HepG2 (cell line): ENCODE data around the gene PPP1R13L. TPM values are rescaled to one million over a fixed set of nuclear protein-coding genes. Genes with fewer than 3 reads are reported as not detected.

ENCODE experiments used
- EED ChIP-seq: sonication (generic); formaldehyde crosslinking; IDR thresholded peaks from 2 replicates; pipeline ENCODE4 v1.5.0; 2020; ENCODE audit warnings: mild to moderate bottlenecking, missing genetic modification reagents
- EP300 ChIP-seq, 3 experiments: sonication (generic) in 1 of 3; formaldehyde crosslinking in 1 of 3; IDR thresholded peaks; 2 replicates each; pipeline versions ENCODE4 v1.5.1 to v1.6.1; 2011 to 2020; ENCODE audit warnings: low read depth in 2 of 3, low read length in 2 of 3, borderline replicate concordance in 1 of 3, improper control_type of control experiment in 1 of 3, mild to moderate bottlenecking in 1 of 3, missing genetic modification reagents in 1 of 3, moderate library complexity in 1 of 3
- HNRNPLL ChIP-seq: fragments of 200-400 bp; formaldehyde crosslinking; IDR thresholded peaks from 2 replicates; pipeline ENCODE4 v1.6.1; 2017; ENCODE audit warnings: mild to moderate bottlenecking, low read depth, low read length; ENCODE audit not compliant: poor library complexity, severe bottlenecking
- KDM5B ChIP-seq: sonication (generic); formaldehyde crosslinking; IDR thresholded peaks from 2 replicates; pipeline ENCODE4 v1.4.0; 2020; ENCODE audit warnings: missing genetic modification reagents, mild to moderate bottlenecking, borderline replicate concordance
- RFX3 ChIP-seq: IDR thresholded peaks from 2 replicates; pipeline ENCODE4 v1.6.1; 2016; ENCODE audit warnings: missing biosample characterization, missing genetic modification reagents
- TEAD3 ChIP-seq: optimal IDR thresholded peaks from 2 replicates; pipeline ENCODE3; 2016; ENCODE audit warnings: borderline replicate concordance
- TFDP2 ChIP-seq: sonication (generic); formaldehyde crosslinking; IDR thresholded peaks from 2 replicates; pipeline ENCODE4 v1.4.0; 2020; ENCODE audit warnings: missing genetic modification reagents
- ZBTB38 ChIP-seq: sonication (generic); formaldehyde crosslinking; IDR thresholded peaks from 2 replicates; pipeline ENCODE4 v1.5.1; 2020; ENCODE audit warnings: mild to moderate bottlenecking, missing genetic modification reagents
- ZNF138 ChIP-seq: sonication (generic); formaldehyde crosslinking; IDR thresholded peaks from 2 replicates; pipeline ENCODE4 v1.5.0; 2020; ENCODE audit warnings: mild to moderate bottlenecking, low read depth, missing genetic modification reagents
- ZNF17 ChIP-seq: sonication (generic); formaldehyde crosslinking; IDR thresholded peaks from 2 replicates; pipeline ENCODE4 v1.5.0; 2020; ENCODE audit warnings: mild to moderate bottlenecking, missing genetic modification reagents
- ZNF30 ChIP-seq: sonication (generic); formaldehyde crosslinking; IDR thresholded peaks from 2 replicates; pipeline ENCODE4 v1.5.0; 2020; ENCODE audit warnings: mild to moderate bottlenecking, missing genetic modification reagents
- ZNF468 ChIP-seq: sonication (generic); formaldehyde crosslinking; IDR thresholded peaks from 2 replicates; pipeline ENCODE4 v1.8.0; 2022; ENCODE audit warnings: mild to moderate bottlenecking, moderate library complexity, missing genetic modification reagents
- ZNF563 ChIP-seq: sonication (generic); formaldehyde crosslinking; IDR thresholded peaks from 2 replicates; pipeline ENCODE4 v1.8.0; 2022; ENCODE audit warnings: mild to moderate bottlenecking, moderate library complexity, missing genetic modification reagents
- ZNF577 ChIP-seq: sonication (generic); formaldehyde crosslinking; IDR thresholded peaks from 2 replicates; pipeline ENCODE4 v1.4.0; 2020; ENCODE audit warnings: mild to moderate bottlenecking, low read depth, missing genetic modification reagents, borderline replicate concordance
- ZNF724P ChIP-seq: sonication (generic); formaldehyde crosslinking; IDR thresholded peaks from 2 replicates; pipeline ENCODE4 v1.8.0; 2022; ENCODE audit warnings: missing genetic modification reagents, borderline replicate concordance
- ZNF839 ChIP-seq: sonication (generic); formaldehyde crosslinking; IDR thresholded peaks from 2 replicates; pipeline ENCODE4 v1.4.0; 2020; ENCODE audit warnings: missing genetic modification reagents, mild to moderate bottlenecking, borderline replicate concordance
- polyA plus RNA-seq, 8 experiments: library from polyadenylated mRNA; depleted of rRNA in 3 of 8; stranded (reverse) in 7 of 8; unstranded in 1 of 8; fragments of >200 nt; fragmentation: Illumina TruSeq in 4 of 8; extraction: Trizol in 4 of 8; gene quantifications; 2 replicates each; pipeline versions ENCODE4 v1.2.1 to v1.2.3, GENCODE V29; 2011 to 2016; ENCODE audit warnings: low read depth in 4 of 8, missing spikeins in 1 of 8, mixed read lengths in 1 of 8; ENCODE audit not compliant: insufficient read depth in 1 of 8
- total RNA-seq, 5 experiments: library from RNA; depleted of rRNA; stranded (reverse); fragments of >200 nt; fragmentation: Illumina TruSeq; extraction: Trizol; gene quantifications; 2 replicates each; pipeline ENCODE4 v1.2.3, GENCODE V29; 2016; ENCODE audit warnings: low read depth in 1 of 5
- TF ChIP-seq, protein P1 (sequence below): sonication (generic); formaldehyde crosslinking; IDR thresholded peaks from 2 replicates; pipeline ENCODE4 v1.5.1; 2020; ENCODE audit warnings: missing genetic modification reagents, mild to moderate bottlenecking, borderline replicate concordance
- TF ChIP-seq, protein P2 (sequence below): sonication (generic); formaldehyde crosslinking; IDR thresholded peaks from 2 replicates; pipeline ENCODE4 v1.4.0; 2020; ENCODE audit warnings: mild to moderate bottlenecking, missing genetic modification reagents
- TF ChIP-seq, protein P3 (sequence below), 2 experiments: sonication (generic) in 1 of 2; formaldehyde crosslinking in 1 of 2; IDR thresholded peaks; 2 replicates each; pipeline versions ENCODE4 v1.4.0 to v1.6.1; 2018 to 2020; ENCODE audit warnings: missing genetic modification reagents in 2 of 2, borderline replicate concordance in 1 of 2, low read depth in 1 of 2, mild to moderate bottlenecking in 1 of 2, missing biosample characterization in 1 of 2
- TF ChIP-seq, protein P4 (sequence below): sonication (generic); formaldehyde crosslinking; IDR thresholded peaks from 2 replicates; pipeline ENCODE4 v1.8.0; 2022; ENCODE audit warnings: mild to moderate bottlenecking, missing genetic modification reagents

The PPP1R13L gene
- total and polyA plus RNA-seq, 2 of the 13 experiments (the other 11 are each of a cell fraction or from before 2014, with no cell fraction given), result 1.3 to 6.6 TPM

DNA sequence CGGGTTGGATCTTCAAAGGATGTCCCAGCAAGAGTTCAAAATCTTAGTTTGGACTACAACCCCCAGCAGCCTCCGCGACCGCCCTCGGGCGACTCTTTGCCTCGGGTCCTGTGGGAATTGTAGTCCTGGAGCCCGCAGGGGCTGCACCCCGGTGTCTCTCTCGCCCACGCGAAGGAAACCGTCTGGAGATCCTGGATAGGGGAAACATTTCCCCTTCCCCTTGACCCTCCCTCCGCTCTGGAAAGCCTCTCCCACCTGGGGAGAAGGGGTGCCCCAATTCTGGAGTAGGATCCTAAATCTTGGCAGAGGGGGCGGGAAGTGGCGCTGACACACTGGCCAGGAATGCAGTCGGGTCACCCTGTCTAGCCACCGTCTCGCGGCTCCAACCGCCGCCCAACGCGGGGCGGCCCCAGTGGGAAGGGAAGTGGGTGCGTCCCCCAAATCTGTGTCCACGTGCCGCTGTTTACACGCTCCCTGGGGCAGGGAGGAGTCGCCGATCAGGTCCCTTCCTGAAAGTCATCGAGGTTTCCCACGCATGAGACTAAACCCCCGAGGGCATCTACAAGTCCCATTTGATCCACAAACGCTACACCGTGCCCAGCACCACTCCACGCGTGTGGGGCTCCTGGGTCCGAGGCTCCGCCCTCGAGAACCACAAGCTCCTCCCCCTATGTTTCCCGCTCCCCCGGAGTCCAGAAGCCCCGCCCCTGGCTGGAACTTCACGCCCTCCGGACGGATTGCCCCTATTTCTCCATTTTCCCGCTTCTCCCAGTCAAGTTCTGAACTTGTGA lies 761 bp upstream of the PPP1R13L start (continued):
- TF ChIP-seq, protein P1, sequence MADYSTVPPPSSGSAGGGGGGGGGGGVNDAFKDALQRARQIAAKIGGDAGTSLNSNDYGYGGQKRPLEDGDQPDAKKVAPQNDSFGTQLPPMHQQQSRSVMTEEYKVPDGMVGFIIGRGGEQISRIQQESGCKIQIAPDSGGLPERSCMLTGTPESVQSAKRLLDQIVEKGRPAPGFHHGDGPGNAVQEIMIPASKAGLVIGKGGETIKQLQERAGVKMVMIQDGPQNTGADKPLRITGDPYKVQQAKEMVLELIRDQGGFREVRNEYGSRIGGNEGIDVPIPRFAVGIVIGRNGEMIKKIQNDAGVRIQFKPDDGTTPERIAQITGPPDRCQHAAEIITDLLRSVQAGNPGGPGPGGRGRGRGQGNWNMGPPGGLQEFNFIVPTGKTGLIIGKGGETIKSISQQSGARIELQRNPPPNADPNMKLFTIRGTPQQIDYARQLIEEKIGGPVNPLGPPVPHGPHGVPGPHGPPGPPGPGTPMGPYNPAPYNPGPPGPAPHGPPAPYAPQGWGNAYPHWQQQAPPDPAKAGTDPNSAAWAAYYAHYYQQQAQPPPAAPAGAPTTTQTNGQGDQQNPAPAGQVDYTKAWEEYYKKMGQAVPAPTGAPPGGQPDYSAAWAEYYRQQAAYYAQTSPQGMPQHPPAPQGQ, result no peak
- TF ChIP-seq ZNF839 (CRISPR knock-in tag) (peak; percentile 26; the same call in 1 of the 2 replicates), TFDP2 (peak; percentile 82; the same call in 1 of the 2 replicates), ZNF17 (CRISPR knock-in tag) (no peak), ZNF563 (peak; percentile 17; the same call in 1 of the 2 replicates), TEAD3 (peak; percentile 90), EED (peak; percentile 39; the same call in 1 of the 2 replicates), ZNF30 (CRISPR knock-in tag) (no peak), ZNF138 (0 out of 2 replicates have a peak, but pooled peaks have one; percentile 25), ZBTB38 (CRISPR knock-in tag) (0 out of 2 replicates have a peak, but pooled peaks have one; percentile 14), ZNF577 (CRISPR knock-in tag) (no peak), ZNF468 (CRISPR knock-in tag) (0 out of 2 replicates have a peak, but pooled peaks have one; percentile 51), RFX3 (CRISPR knock-in tag) (no peak), EP300 (IDR thresholded peaks at IDR 0.05; ENCODE audit: low read depth in 2 of 2, low read length in 2 of 2) (0 out of 4 replicates have a peak, but pooled peaks of 1 of the 2 experiments have one; percentile 3), EP300 (CRISPR knock-in tag; IDR thresholded peaks at IDR 0.05; ENCODE audit: borderline replicate concordance) (no peak), KDM5B (CRISPR knock-in tag) (0 out of 2 replicates have a peak, but pooled peaks have one; percentile 18), ZNF724P (CRISPR knock-in tag) (0 out of 2 replicates have a peak, but pooled peaks have one; percentile 38), HNRNPLL (no peak)
- TF ChIP-seq, protein P2, sequence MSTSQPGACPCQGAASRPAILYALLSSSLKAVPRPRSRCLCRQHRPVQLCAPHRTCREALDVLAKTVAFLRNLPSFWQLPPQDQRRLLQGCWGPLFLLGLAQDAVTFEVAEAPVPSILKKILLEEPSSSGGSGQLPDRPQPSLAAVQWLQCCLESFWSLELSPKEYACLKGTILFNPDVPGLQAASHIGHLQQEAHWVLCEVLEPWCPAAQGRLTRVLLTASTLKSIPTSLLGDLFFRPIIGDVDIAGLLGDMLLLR (CRISPR knock-in tag), result peak; percentile 66; the same call in 1 of the 2 replicates
- TF ChIP-seq, protein P3, sequence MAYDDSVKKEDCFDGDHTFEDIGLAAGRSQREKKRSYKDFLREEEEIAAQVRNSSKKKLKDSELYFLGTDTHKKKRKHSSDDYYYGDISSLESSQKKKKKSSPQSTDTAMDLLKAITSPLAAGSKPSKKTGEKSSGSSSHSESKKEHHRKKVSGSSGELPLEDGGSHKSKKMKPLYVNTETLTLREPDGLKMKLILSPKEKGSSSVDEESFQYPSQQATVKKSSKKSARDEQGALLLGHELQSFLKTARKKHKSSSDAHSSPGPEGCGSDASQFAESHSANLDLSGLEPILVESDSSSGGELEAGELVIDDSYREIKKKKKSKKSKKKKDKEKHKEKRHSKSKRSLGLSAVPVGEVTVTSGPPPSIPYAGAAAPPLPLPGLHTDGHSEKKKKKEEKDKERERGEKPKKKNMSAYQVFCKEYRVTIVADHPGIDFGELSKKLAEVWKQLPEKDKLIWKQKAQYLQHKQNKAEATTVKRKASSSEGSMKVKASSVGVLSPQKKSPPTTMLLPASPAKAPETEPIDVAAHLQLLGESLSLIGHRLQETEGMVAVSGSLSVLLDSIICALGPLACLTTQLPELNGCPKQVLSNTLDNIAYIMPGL (CRISPR knock-in tag; IDR thresholded peaks at IDR 0.05; ENCODE audit: borderline replicate concordance in 1 of 2, low read depth in 1 of 2), result peak in 1 of 2 experiments; percentile 7; a peak in 1 of 4 replicates
- TF ChIP-seq, protein P4, sequence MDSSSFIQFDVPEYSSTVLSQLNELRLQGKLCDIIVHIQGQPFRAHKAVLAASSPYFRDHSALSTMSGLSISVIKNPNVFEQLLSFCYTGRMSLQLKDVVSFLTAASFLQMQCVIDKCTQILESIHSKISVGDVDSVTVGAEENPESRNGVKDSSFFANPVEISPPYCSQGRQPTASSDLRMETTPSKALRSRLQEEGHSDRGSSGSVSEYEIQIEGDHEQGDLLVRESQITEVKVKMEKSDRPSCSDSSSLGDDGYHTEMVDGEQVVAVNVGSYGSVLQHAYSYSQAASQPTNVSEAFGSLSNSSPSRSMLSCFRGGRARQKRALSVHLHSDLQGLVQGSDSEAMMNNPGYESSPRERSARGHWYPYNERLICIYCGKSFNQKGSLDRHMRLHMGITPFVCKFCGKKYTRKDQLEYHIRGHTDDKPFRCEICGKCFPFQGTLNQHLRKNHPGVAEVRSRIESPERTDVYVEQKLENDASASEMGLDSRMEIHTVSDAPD (CRISPR knock-in tag), result no peak
